Measurements from ENCODE around the gene RAMP3. TPM values are rescaled to one million over a fixed set of nuclear protein-coding genes. Genes with fewer than 3 reads are reported as not detected.

Gene RAMP3
- polyA plus RNA-seq, 2 of the 4 experiments (the other 2 are of a cell fraction): not detected

GRCh38 chr7:45192621-45193041 is 35.0 kb downstream of the RAMP3 start:
- TF ChIP-seq CBX8 (IDR thresholded peaks at IDR 0.05) (no peak), RAD21 (conservative IDR thresholded peaks at IDR 0.05 in 1 of 2, IDR thresholded peaks at IDR 0.05 in 1 of 2) (no peak), MYC (IDR thresholded peaks at IDR 0.05; ENCODE audit: borderline replicate concordance, low read length) (no peak), BCL3 (IDR thresholded peaks at IDR 0.05) (no peak)
- ChIA-PET POLR2A (no interaction called here), CTCF (interaction anchor here (0.6 kb wide), 1 partner anchor 40 kb away, joined by 5 read pairs; no protein-coding TSS in a partner anchor)
- H3K27ac ChIP-seq: no peak overlapping the region
- FAIRE-seq (no peak), DNase-seq (ENCODE audit: low read depth in 1 of 2, low spot score in 1 of 2) (no peak), ATAC-seq (no peak)
- no peaks in the 10 kb centered on the region for H3K4me1 ChIP-seq
- no peaks in the 10 kb centered on the region for H3K9me3 ChIP-seq
- WGBS (ENCODE audit: missing lambda C conversion rate): 27% methylated on average over 11 of the region's 11 CpGs
- no peak overlapping the region for H3K4me3 ChIP-seq
- no peak overlapping the region for H3K4me2 ChIP-seq

GRCh38 chr7:45193828-45194227 is 36.2 kb downstream of the RAMP3 start:
- H3K9me3 ChIP-seq: no peaks in the 10 kb centered on the region
- ChIA-PET POLR2A (no interaction called here), CTCF (interaction anchor here (1.5 kb wide), 1 partner anchor 40 kb away, joined by 4 read pairs; no protein-coding TSS in a partner anchor)
- DNase-seq (ENCODE audit: low read depth in 1 of 2, low spot score in 1 of 2) (no peak), ATAC-seq (no peak), FAIRE-seq (no peak)
- H3K27ac ChIP-seq: no peak overlapping the region
- H3K4me1 ChIP-seq: no peaks in the 10 kb centered on the region
- no peak overlapping the region for H3K4me3 ChIP-seq
- WGBS (ENCODE audit: missing lambda C conversion rate): 58% methylated on average over 4 of the region's 4 CpGs
- TF ChIP-seq RFX5 (IDR thresholded peaks at IDR 0.05) (no peak), PBX3 (IDR thresholded peaks at IDR 0.05) (no peak), ZFP36 (IDR thresholded peaks at IDR 0.05; ENCODE audit: borderline replicate concordance, partially characterized antibody) (no peak), ZSCAN20 (CRISPR knock-in tag; IDR thresholded peaks at IDR 0.05) (no peak), EP300 (IDR thresholded peaks at IDR 0.05) (no peak), JUN (IDR thresholded peaks at IDR 0.05) (no peak), REST (IDR thresholded peaks at IDR 0.05) (no peak), FOXS1 (CRISPR knock-in tag; IDR thresholded peaks at IDR 0.05) (no peak), BHLHE40 (IDR thresholded peaks at IDR 0.05; ENCODE audit: low read depth, low read length) (no peak), TP53 (CRISPR knock-in tag; IDR thresholded peaks at IDR 0.05) (no peak)
- no peak overlapping the region for H3K4me2 ChIP-seq

GRCh38 chr7:45196374-45196773 is 38.8 kb downstream of the RAMP3 start:
- ATAC-seq: no peak
- Histone ChIP-seq H3K9me3 (no peaks in the 10 kb centered on the region), H3K4me1 (no peaks in the 10 kb centered on the region), H3K27ac (no peak overlapping the region), H3K4me3 (no peak overlapping the region), H3K4me2 (no peak overlapping the region)
- no peak for DNase-seq (ENCODE audit: low read depth in 1 of 2, low spot score in 1 of 2)
- ChIA-PET CTCF (no interaction called here), POLR2A (no interaction called here)
- no peak for FAIRE-seq
- 54% methylated on average over 7 of the region's 7 CpGs for WGBS (ENCODE audit: missing lambda C conversion rate)
- no peak for TF ChIP-seq REST (IDR thresholded peaks at IDR 0.05)
- no peak for TF ChIP-seq USF2 (IDR thresholded peaks at IDR 0.05)
- TF ChIP-seq FOXS1 (CRISPR knock-in tag; IDR thresholded peaks at IDR 0.05): no peak
- TF ChIP-seq CHD4 (IDR thresholded peaks at IDR 0.05; ENCODE audit: borderline replicate concordance): no peak
- TF ChIP-seq GATA3 (IDR thresholded peaks at IDR 0.05; ENCODE audit: borderline replicate concordance): no peak
- no peak for TF ChIP-seq NFE2L2 (conservative IDR thresholded peaks at IDR 0.05; ENCODE audit: low read length)
- no peak for TF ChIP-seq HMGXB4 (CRISPR knock-in tag; IDR thresholded peaks at IDR 0.05; ENCODE audit: borderline replicate concordance)
- TF ChIP-seq EHF (CRISPR knock-in tag; IDR thresholded peaks at IDR 0.05): no peak
- no peak for TF ChIP-seq ZSCAN20 (CRISPR knock-in tag; IDR thresholded peaks at IDR 0.05)

All from A549 (cell line).